GM12865 (cell line): Measurements from ENCODE around the gene LGI2.
"Not testable (repeated sequence)": the region's sequence is repeated elsewhere in the genome, so short reads cannot be mapped to it uniquely, and the experiment has no call there.

Experiments used
- DNase-seq: peaks from one replicate; pipeline ENCODE4 v3.0.0; 2010; ENCODE audit warnings: low read depth
- H3K4me3 ChIP-seq: 2 replicates; pipeline ENCODE4 v1.5.1; 2011; ENCODE audit warnings: mild to moderate bottlenecking, low read depth, low read length, control low read depth
- CTCF ChIP-seq: IDR thresholded peaks from 2 replicates; pipeline ENCODE4 v1.5.1; 2011; ENCODE audit warnings: low read length, control low read depth, low read depth, inconsistent platforms; ENCODE audit not compliant: insufficient read depth; ENCODE audit errors: missing control alignments

Gene LGI2

DNA sequence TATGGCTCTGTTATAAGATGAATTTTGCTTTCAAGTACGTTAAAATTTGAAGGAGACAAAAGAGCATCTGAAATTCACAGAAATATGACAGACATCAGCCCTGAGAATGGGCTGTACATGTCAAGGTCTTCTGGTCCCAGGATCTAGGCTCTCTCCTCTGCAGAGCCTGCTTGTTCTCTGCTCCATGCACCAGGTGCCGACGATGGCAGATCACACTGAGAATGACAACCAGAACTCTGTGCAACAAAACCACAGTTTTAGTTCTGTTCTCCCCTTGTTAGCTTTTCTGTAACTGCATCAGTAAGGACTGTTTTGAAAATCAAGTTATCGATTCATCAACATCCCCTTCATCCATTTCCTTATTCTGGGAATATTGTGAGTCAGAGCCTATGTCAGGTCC is 30.9 kb upstream of the LGI2 start:
- DNase-seq, result no peak
- H3K4me3 ChIP-seq, result no peak overlapping the region
- TF ChIP-seq CTCF, result no peak

GRCh38 chr4:25060963-25061340 is 30.2 kb upstream of the LGI2 start:
- DNase-seq, result no peak
- TF ChIP-seq CTCF, result no peak
- H3K4me3 ChIP-seq, result no peak overlapping the region

DNA sequence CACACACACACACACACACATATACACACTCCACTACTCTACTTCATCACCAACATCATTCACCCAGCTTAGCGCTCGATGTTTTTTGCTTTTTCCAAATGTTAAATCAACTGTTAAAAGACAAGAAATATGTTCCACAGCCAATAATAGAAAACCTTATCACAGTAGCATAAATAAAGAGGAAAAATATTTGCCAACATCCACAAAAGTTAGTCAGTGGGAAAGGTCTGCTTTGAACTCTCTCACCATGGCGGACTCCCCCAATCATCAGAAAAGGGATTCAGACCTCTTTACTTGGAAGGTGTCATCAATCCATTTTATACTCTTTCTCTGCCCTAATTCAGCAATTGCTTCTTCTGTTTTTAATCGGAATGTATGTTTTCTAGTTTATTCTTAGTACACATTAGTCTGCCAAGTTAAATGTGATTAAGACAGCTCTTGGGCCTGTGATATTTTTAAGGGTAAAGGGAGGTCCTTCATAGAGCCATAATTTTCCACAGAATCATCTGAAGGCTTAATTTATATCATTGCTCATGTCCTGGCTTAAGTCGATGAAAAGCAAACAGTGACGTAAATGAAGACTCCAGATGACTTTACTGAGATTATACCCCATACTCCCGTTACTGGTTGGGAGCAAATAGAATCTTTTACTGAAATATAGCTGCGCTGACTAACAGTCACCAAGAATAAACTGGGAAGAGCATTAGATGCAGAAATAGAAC is 29.7 kb upstream of the LGI2 start:
- DNase-seq, result no peak
- no peak for TF ChIP-seq CTCF
- H3K4me3 ChIP-seq, result no peak overlapping the region

DNA sequence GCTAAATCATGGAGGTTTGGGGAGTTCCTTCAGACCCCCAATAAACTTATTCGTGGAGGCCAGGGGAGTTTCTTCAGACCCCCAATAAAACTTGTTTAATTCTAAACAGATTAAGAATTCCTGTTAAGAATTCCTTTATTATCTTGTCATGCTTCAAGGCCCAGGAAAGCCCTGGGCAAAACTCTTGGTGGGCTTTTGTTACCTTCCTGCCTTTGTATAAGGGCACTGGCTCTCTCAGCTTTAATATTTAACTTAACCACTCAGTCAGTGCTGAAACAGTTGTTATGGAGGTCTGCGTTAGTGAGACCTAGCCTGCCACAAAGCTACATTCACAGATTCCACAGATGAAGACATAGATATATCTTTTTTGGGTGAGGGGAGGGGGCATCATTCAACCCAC is 29.0 kb upstream of the LGI2 start:
- no peak for TF ChIP-seq CTCF
- DNase-seq, result no peak
- H3K4me3 ChIP-seq, result no peak overlapping the region

GRCh38 chr4:25058796-25059195 is 28.1 kb upstream of the LGI2 start:
- no peak overlapping the region for H3K4me3 ChIP-seq
- no peak for DNase-seq
- no peak for TF ChIP-seq CTCF

DNA sequence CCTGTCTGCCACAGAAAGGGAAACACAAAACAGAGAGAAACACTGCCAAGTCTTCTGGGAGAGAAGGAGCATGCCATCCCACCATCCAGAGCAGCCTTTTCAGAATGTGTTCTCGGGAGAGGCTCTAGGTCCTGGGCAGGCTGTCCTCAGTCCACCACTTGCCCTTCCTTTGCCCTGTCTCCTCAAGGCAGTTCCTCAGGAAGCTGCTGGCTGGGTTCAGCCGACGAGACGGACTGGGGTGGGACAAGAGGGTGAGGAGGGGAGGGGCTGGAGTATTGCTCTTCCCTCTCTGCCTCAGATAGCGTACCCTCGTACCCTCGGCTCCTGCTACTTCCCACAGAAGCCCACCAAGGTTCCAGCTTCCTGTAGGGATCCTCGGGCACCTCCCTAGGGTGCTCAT is 26.6 kb upstream of the LGI2 start:
- no peak for DNase-seq

DNA sequence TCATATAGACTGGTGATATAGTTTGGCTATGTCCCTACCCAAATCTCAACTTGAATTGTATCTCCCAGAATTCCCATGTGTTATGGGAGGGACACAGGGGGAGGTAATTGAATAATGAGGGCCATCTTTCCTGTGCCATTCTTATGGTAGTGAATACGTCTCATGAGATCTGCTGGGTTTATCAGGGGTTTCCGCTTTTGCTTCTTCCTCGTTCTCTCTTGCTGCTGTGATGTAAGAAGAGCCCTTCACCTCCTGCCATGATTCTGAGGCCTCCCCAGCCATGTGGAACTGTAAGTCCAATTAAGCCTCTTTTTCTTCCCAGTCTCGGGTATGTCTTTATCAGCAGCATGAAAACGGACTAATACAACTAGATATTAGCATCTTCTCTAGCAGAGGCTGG is 21.3 kb upstream of the LGI2 start:
- DNase-seq, H3K4me3 ChIP-seq: not testable (repeated sequence)

More for the DNA sequence above, 26.6 kb upstream of the LGI2 start:
- H3K4me3 ChIP-seq, result no peak overlapping the region
- no peak for TF ChIP-seq CTCF

DNA sequence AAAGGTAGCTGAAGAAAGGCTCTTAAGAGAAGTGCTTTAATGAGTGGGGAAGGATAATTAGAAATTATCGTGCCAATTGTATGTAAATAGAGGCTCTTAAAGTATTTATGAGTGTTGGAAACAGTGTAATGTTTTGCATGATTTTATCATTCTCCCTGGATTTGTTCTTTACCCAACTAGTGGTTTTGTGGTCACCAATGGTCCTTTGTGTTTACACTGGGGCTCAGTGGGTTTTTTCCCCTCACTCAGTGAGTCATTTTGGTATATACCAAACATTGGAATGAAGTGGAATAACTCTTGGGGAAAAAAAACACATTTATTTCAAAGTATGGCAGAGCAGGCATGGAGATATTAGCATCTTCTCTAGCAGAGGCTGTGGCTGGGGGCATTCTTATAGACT is 20.8 kb upstream of the LGI2 start:
- no peak for TF ChIP-seq CTCF
- DNase-seq, result no peak
- no peak overlapping the region for H3K4me3 ChIP-seq
